Memory B cell (primary cell): ENCODE data around the gene SCN3B.

Experiments
- ATAC-seq: fragments of 150-1000 bp; cut with Tn5 transposase; 2 replicates; pipeline ENCODE4 v1.10.0; 2021; ENCODE audit warnings: low read depth, mild to moderate bottlenecking, moderate library complexity
- DNase-seq, 2 donors: peaks; one replicate each; pipeline ENCODE4 v3.0.0; 2022; ENCODE audit warnings: low spot score in 2 of 2
- H3K27ac Mint-ChIP-seq: one replicate; pipeline ENCODE4 v1.8.0; 2022; ENCODE audit warnings: mild to moderate bottlenecking, moderate library complexity, mixed read lengths
- H3K27me3 Mint-ChIP-seq: one replicate; pipeline ENCODE4 v1.8.0; 2022; ENCODE audit warnings: mixed read lengths
- H3K36me3 Mint-ChIP-seq: one replicate; pipeline ENCODE4 v1.8.0; 2022; ENCODE audit warnings: mild to moderate bottlenecking, mixed read lengths
- H3K4me1 Mint-ChIP-seq: one replicate; pipeline ENCODE4 v1.8.0; 2022; ENCODE audit warnings: mixed read lengths
- H3K4me3 Mint-ChIP-seq: one replicate; pipeline ENCODE4 v1.8.0; 2022; ENCODE audit warnings: mild to moderate bottlenecking, moderate library complexity, mixed read lengths
- H3K9me3 Mint-ChIP-seq: one replicate; pipeline ENCODE4 v1.8.0; 2022; ENCODE audit warnings: mixed read lengths

SCN3B gene

DNA sequence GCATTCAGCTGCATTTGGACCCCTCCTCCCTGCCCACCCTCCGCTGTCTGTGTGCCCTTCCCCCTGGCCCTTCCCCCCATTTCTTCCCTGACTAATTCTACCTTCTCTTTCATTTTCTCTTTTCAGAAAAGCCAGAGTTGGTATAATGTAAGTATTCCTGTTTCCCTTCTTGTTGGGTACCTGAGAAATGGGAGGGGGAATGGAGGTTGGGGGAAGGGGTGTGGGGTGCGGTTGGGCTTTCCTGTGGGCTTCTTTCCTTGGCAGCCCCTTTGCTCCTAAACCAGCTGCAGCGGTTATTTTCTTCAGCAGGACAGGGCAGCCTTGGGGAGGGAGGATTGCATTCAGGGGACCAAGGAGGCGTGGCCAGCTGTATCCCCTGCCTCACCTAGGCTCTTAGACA is 70.2 kb downstream of the SCN3B start:
- peaks cover 2% of the 10 kb centered on the region for H3K9me3 Mint-ChIP-seq
- H3K27me3 Mint-ChIP-seq = peaks cover 9% of the 10 kb centered on the region
- ATAC-seq (no peak), DNase-seq (no peak)
- H3K36me3 Mint-ChIP-seq = no peaks in the 10 kb centered on the region
- peaks cover 9% of the 10 kb centered on the region for H3K4me1 Mint-ChIP-seq
- H3K27ac Mint-ChIP-seq = no peak overlapping the region
- no peak overlapping the region for H3K4me3 Mint-ChIP-seq

DNA sequence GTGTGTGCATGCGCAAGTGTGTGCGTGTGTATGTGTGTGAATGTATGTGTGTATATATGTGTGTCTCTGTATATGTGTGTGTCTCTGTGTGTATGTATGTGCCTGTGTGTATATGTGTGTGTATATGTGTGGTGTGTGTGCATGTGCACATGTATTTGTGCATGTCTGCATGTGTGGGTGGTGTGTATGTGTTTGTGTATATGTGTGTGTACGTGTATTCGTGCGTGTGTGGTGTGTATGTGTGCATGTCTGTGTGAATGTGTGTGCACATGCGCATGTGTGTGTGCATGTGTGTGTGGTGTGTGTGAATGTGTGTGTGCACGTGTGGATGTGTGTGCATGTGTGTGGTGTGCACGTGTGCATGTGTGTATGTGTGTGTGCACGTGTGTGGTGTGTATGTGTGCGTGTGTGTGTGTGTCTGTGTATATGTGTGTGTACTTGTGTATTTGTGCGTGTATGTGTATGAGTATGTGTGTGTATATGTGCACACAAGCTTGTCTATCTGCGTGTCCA is 71.4 kb downstream of the SCN3B start:
- Mint-ChIP-seq H3K27ac (no peak overlapping the region), H3K4me3 (no peak overlapping the region), H3K36me3 (no peaks in the 10 kb centered on the region), H3K9me3 (peaks cover 2% of the 10 kb centered on the region), H3K4me1 (peaks cover 9% of the 10 kb centered on the region), H3K27me3 (peaks cover 9% of the 10 kb centered on the region)
- ATAC-seq (no peak), DNase-seq (no peak)

DNA sequence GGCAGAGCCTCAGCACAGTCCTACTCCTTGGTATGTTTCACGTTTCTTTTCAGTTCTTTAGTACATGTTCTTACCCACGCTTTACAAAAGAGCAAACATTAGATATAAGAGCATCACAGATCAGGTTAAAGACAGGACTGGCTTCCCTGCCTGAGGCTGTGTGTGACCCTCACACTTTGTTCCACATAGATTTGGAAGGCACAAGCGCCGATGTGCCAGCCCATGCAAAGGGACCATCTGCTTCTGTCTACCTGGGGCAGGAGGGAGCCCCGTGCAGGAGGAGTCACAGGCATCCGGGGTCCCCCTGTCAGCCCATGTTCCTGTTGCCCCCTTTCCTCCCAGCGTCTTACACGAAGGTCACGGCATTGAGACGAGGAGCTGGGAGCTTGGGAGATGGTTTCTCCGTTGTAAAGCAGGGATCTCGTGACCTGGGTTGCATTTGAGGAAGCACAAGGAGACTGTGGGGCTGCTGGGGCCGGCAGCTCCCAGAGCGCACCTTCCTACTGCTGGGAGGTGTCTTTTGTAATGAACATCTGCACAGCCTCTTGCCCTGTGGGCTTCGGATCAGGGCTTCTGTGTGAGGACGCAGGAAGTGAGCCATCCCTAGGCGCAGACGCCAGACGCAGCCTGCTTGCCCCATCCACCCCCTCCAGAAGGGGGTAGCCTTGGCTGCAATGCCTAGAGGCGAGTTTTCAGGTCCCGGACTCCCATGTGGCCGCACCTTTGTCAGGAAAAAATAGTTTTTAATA is 72.6 kb downstream of the SCN3B start:
- Mint-ChIP-seq H3K4me3 (no peak overlapping the region), H3K27me3 (peaks cover 9% of the 10 kb centered on the region), H3K36me3 (no peaks in the 10 kb centered on the region), H3K27ac (no peak overlapping the region), H3K4me1 (peaks cover 12% of the 10 kb centered on the region), H3K9me3 (peaks cover 2% of the 10 kb centered on the region)
- DNase-seq (no peak), ATAC-seq (no peak)

DNA sequence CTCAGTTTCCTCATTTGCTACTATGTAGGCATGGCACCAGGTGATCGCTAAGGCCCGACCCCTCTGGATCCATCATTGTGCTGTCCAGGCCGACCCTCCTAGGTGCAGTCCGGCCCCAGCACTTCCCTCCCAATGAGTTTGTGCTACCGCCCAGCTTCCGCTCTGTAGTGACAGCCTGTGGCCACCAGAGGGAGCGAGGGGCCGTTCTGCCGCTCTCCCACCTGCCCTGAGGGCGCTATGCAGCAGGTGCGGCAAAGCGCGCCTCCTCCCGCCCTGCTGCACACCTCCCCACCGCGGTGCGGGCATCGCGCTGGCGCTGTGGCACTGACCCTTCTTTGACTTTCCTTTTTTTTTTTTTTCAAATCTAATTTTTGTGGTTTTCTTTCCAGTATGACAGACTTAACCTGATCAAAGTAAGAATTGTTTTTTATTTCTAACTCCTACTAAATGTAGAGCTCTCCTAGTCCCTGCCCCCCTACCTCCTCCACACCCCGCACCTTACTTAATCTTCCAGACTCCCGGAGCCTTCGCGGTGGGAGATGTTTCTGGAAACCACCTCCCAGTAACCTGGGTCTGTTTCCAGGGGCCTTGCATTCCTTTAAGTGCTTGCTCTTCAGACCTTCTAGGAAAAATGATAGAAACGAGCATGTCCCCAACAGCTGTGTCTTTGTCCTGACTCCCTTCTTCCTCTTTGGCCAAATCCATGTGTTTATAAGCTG is 73.7 kb downstream of the SCN3B start:
- H3K27me3 Mint-ChIP-seq = peaks cover 11% of the 10 kb centered on the region
- peak; percentile 87 for ATAC-seq
- no peak overlapping the region for H3K4me3 Mint-ChIP-seq
- peaks cover 2% of the 10 kb centered on the region for H3K9me3 Mint-ChIP-seq
- no peaks in the 10 kb centered on the region for H3K36me3 Mint-ChIP-seq
- DNase-seq = peak; percentile 49 to 63
- H3K27ac Mint-ChIP-seq = no peak overlapping the region
- H3K4me1 Mint-ChIP-seq = peaks cover 16% of the 10 kb centered on the region

DNA sequence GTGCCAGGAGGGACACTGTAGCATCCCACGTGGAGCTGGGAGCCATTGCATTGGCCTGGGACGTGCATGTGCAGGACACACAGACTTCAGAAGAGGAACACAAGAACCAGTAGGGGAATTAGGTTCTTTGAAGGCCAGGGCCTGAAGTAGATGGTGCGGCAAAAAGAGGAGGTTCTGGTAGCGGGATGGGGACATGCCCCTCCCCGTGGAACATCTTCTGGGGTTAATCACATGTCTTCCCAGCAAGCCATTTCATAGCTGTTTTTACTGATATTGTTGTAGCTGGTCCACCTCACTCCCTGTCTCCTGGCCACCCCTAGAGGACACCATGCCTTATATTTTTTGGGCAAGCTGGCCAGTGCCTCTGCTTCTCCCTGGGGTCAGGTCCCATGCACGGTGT is 74.3 kb downstream of the SCN3B start:
- Mint-ChIP-seq H3K4me1 (peaks cover 16% of the 10 kb centered on the region), H3K9me3 (peaks cover 2% of the 10 kb centered on the region), H3K36me3 (no peaks in the 10 kb centered on the region), H3K27me3 (peaks cover 11% of the 10 kb centered on the region), H3K4me3 (no peak overlapping the region), H3K27ac (no peak overlapping the region)
- DNase-seq = no peak
- peak; percentile 4 for ATAC-seq

DNA sequence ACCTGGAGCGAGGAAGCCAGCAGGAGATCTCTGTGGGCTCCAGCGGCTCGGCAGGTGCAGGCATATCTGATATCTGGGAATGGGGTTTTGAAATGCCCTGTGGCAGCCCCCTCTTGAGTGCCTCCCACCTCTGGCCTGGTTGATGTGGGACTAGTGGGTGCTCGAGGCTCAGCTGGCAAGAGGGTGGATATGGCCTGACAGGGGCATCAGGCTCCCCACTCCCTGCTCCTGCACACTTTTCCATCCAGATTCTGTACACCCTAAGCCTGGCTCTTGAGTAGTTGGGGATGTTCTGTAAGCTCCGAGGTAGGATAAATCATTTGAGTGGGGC is 75.0 kb downstream of the SCN3B start:
- DNase-seq = no peak
- ATAC-seq = no peak
- Mint-ChIP-seq H3K9me3 (peaks cover 2% of the 10 kb centered on the region), H3K4me3 (no peak overlapping the region), H3K27ac (no peak overlapping the region), H3K4me1 (peaks cover 16% of the 10 kb centered on the region), H3K27me3 (peaks cover 14% of the 10 kb centered on the region), H3K36me3 (no peaks in the 10 kb centered on the region)
